ENCODE data around the gene ATP9B.

Gene ATP9B

GRCh38 chr18:79234438-79234837 is 165.2 kb downstream of the ATP9B start:
- FAIRE-seq: no peak
- no peak for TF ChIP-seq POLR2A (IDR thresholded peaks at IDR 0.05; ENCODE audit: low read depth, low read length)
- no peak for DNase-seq (ENCODE audit: insufficient read length, low spot score)

- no peak for DNase-seq (ENCODE audit: insufficient read length, low spot score)
- TF ChIP-seq POLR2A (IDR thresholded peaks at IDR 0.05; ENCODE audit: low read depth, low read length): no peak
- no peak for FAIRE-seq
Measured at GRCh38 chr18:79239631-79240030, 170.4 kb downstream of the ATP9B start.

DNA sequence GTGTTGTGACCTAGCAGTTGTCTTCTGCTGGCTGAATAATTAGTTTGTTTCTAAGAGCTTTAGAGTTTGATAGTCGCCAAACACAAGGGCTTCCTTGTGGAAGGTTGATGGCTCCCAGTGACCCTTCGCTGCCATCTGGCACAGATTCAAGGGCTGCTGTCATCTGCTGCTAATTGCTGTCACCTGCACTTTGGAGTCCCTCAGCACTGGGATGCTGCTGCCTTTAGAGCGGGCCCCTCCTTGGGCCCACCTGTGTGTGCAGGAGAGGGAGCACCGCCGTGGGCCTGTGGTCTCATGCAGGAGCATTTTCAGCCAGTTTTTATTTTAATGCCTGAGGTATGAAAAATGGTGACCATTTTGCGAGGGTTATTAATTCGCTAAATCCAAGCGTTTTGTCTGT is 172.6 kb downstream of the ATP9B start:
- no peak for TF ChIP-seq POLR2A (IDR thresholded peaks at IDR 0.05; ENCODE audit: low read depth, low read length)
- no peak for FAIRE-seq
- no peak for DNase-seq (ENCODE audit: insufficient read length, low spot score)

GRCh38 chr18:79242246-79242645 is 173.1 kb downstream of the ATP9B start:
- DNase-seq (ENCODE audit: insufficient read length, low spot score) (no peak), FAIRE-seq (no peak)
- TF ChIP-seq POLR2A (IDR thresholded peaks at IDR 0.05; ENCODE audit: low read depth, low read length): no peak

DNA sequence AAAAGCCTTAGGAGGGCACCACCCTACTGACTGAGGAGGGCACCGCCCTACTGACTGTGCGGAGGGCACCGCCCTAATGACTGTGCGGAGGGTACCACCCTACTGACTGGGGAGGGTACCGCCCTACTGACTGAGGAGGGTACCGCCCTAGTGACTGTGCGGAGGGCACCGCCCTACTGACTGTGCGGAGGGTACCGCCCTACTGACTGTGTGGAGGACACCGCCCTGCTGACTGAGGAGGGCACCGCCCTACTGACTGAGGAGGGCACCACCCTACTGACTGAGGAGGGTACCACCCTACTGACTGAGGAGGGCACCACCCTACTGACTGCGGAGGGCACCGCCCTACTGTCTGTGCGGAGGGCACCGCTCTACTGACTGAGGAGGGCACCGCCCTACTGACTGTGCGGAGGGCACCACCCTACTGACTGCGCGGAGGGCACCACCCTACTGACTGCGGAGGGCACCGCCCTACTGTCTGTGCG is 176.4 kb downstream of the ATP9B start:
- FAIRE-seq: no peak
- no peak for TF ChIP-seq POLR2A (IDR thresholded peaks at IDR 0.05; ENCODE audit: low read depth, low read length)
- DNase-seq (ENCODE audit: insufficient read length, low spot score): peak; percentile 2

DNA sequence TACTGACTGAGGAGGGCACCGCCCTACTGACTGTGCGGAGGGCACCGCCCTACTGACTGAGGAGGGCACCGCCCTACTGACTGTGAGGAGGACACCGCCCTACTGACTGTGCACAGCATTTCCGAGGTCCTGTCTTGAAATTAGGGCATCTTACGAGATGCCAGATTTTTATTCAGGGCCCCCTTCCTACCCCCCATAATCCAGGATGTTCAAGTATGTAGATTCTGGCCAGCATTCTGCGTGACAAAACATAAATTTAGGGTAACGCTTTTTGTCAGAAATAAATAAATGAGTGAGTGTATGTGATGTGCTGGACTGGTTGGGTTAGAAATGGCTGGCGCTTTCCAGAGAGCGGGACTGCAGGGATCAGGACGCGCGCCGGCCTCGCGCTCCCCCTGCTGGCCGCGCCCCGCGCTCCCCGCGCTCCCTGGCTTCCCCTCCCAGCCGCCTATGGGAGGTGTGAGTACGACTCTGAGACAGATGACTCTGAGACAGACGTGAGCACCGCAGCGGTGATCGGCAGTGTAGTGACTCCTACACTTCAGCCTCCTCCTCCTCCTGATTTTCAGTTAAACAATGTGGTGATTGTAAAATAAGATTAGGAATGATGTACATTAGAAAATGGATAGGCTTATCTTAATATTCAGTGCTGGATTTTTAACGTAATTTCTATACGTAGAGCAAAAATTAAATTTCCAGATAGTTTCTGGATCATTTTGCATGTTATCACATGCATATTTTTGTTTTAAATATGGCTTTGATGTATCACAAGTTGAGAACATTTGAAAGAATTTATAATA is 177.3 kb downstream of the ATP9B start:
- no peak for FAIRE-seq

DNA sequence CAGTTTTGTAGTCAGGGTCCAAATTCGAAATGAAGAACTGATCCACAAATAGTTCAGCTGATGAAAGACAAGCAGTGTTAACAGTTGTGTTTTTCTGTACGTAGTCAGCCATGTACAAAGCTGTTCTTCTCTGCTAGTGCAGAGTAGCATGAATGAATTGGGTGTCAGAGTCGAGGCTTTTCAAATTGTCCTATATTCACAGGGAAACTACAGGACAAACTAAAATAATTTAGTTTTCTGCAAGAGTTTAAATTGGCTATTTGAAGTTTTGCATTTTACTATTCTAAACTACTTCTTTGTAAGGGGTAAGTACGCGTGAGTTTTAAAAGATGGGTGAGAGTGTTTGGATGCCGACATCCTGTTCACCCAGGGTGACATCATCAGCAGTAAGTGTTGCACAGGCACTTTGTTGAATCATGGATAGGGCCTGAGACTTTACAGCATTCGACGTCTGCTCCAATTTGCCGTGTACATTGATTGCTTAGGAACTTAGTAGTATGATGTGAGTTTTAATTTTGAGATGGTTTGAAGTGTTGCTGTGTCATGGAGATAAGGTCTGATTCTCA is 179.4 kb downstream of the ATP9B start:
- FAIRE-seq (no peak), DNase-seq (ENCODE audit: insufficient read length, low spot score) (no peak)
- no peak for TF ChIP-seq POLR2A (IDR thresholded peaks at IDR 0.05; ENCODE audit: low read depth, low read length)

More for the DNA sequence above, 177.3 kb downstream of the ATP9B start:
- TF ChIP-seq POLR2A (IDR thresholded peaks at IDR 0.05; ENCODE audit: low read depth, low read length): no peak
- peak; percentile 7 for DNase-seq (ENCODE audit: insufficient read length, low spot score)

DNA sequence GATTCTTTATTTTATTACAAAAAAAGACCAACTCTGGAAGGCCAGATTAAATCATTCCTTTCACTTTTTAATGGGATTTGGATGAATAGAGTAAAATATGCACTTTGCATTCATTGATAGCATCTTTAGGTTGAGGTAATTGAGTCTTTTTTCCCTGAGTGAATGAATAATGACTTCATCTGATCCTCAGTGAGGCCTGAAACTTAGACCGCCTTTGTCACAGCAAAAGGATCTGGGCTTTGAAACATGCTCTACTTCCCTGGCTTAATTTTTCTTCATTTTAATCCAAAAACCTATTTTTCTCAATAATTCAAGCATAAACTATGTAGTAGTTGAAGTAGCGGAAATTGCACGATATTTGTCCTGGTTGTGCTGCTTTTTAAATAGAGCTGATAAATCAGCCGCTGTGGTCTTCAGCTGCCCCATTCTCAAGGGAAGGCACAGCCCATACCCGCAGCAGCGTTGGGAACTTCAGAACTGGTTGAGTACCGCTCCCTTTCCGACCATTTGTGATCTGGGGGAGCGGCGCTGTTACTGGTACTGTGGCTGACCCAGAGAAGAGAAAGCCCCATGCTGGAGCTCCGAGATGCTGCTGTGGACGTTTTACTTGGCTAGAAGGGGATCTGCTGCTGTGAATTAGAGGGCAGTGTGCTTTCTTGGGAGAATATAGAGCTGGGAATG is 181.2 kb downstream of the ATP9B start:
- no peak for DNase-seq (ENCODE audit: insufficient read length, low spot score)
- no peak for TF ChIP-seq POLR2A (IDR thresholded peaks at IDR 0.05; ENCODE audit: low read depth, low read length)
- no peak for FAIRE-seq

DNA sequence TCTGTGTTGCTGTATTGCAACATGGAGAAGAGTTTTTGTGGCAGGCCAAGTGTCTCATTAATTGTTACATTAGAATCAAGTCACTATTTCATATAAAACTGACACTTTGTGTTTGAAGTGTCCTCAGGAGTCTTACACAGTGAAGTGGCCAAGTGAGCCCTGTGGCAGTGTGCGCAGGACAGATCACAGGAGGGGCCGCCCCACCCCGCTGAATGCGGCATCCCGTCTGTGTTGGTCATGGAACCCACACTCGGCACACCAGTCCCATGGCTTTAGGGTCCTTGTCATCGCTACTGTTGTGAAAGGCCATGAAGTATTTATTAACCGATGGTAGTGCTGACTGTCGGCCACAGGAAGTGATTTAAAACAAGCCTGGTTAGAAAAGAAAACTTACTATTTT is 181.8 kb downstream of the ATP9B start:
- FAIRE-seq: no peak
- no peak for DNase-seq (ENCODE audit: insufficient read length, low spot score)
- TF ChIP-seq POLR2A (IDR thresholded peaks at IDR 0.05; ENCODE audit: low read depth, low read length): no peak

DNA sequence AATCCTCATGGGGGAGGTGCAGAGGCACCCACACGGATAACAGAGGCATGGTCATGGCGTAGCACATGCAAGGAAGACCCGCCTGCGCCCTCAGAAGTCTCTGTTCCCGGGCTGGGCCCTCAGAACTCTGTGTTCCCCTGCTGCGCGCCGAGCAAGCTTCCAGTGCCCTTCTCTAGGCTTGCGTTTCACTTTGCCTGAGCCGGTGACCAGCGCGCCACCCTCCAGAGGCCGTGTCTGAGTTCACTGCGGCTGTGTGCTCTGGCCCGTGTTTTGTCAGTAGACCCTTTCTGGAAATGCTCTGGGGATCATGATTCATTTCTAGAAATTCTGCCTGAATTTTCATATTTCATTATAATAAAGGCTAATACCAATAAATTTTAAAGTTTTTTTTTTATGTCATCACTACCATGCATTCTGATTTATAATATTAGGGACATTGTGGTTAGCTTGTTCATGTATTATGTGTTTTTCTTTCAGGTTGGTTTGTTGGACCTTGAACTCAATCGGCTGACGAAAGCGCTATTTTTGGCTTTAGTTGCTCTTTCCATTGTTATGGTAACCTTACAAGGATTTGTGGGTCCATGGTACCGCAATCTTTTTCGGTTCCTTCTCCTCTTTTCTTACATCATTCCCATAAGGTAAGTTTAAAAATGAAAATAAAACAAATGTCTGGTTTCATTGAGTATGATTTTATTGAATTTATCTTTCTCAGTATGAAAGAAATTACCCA is 183.9 kb downstream of the ATP9B start:
- TF ChIP-seq POLR2A (IDR thresholded peaks at IDR 0.05; ENCODE audit: low read depth, low read length): no peak
- FAIRE-seq (no peak), DNase-seq (ENCODE audit: insufficient read length, low spot score) (no peak)

GRCh38 chr18:79257480-79257879 is 188.3 kb downstream of the ATP9B start:
- no peak for DNase-seq (ENCODE audit: insufficient read length, low spot score)
- no peak for TF ChIP-seq POLR2A (IDR thresholded peaks at IDR 0.05; ENCODE audit: low read depth, low read length)
- FAIRE-seq: no peak

DNA sequence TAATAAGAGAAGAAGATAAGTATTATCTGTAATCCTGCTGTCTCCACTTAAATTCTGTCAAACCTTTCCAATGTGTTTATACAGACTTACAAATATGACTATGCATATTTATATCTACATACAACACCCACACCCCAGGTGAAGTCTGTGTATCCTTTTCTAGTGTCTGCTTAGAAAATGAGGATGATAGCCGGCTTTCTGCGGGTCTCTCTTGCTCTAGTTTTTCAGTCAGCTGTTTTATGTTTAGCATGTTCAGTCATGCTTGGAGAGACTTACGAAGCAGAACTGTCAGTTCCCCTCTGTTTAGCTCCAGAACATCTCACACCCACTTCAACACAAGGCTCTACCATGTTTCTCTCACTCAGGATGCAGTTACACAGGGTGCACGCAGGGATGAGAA is 189.3 kb downstream of the ATP9B start:
- no peak for TF ChIP-seq POLR2A (IDR thresholded peaks at IDR 0.05; ENCODE audit: low read depth, low read length)
- no peak for DNase-seq (ENCODE audit: insufficient read length, low spot score)
- no peak for FAIRE-seq

DNA sequence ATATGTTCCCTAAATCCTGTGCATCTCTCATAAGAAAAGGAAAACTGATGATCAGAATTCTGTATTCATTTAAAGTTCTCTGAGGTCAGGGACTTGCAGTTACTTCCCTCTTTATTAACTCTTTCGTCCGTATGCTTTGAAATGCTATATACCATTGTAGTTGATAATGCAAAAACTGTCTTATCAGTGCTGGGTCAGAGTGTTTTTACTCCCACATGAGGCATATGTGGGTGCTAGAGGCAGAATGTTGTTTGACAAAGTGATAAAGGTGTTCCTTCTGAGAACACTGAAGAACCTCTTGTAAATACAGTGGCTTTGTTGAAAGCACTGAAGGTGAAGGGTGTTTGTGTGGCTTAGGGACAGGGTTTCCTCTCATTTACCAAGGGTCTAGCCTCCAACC is 190.0 kb downstream of the ATP9B start:
- no peak for FAIRE-seq
- no peak for TF ChIP-seq POLR2A (IDR thresholded peaks at IDR 0.05; ENCODE audit: low read depth, low read length)
- DNase-seq (ENCODE audit: insufficient read length, low spot score): no peak

GRCh38 chr18:79260023-79260422 is 190.8 kb downstream of the ATP9B start:
- FAIRE-seq: no peak
- TF ChIP-seq POLR2A (IDR thresholded peaks at IDR 0.05; ENCODE audit: low read depth, low read length): no peak
- DNase-seq (ENCODE audit: insufficient read length, low spot score): no peak

Measured in H54 (cell line).